Measurements from ENCODE around the gene MYO3B.
"Not testable (repeated sequence)": the region's sequence is repeated elsewhere in the genome, so short reads cannot be mapped to it uniquely, and the experiment has no call there.

Gene MYO3B

GRCh38 chr2:170660409-170660808 is 482.5 kb downstream of the MYO3B start:
- no peak for DNase-seq

- no peak for DNase-seq
These were observed 487.8 kb downstream of the MYO3B start for GRCh38 chr2:170665743-170666142.

- no peak for DNase-seq
These were observed 492.0 kb downstream of the MYO3B start for GRCh38 chr2:170669909-170670308.

- DNase-seq, result no peak
These were observed 492.7 kb downstream of the MYO3B start for GRCh38 chr2:170670651-170671050.

- no peak for DNase-seq
These were observed 493.1 kb downstream of the MYO3B start for GRCh38 chr2:170671079-170671478.

- not testable (repeated sequence) for DNase-seq
These were observed 496.3 kb downstream of the MYO3B start for GRCh38 chr2:170674282-170674681.

- DNase-seq, result no peak
These were observed 497.8 kb downstream of the MYO3B start for GRCh38 chr2:170675701-170676100.

- DNase-seq, result no peak
These were observed 501.7 kb downstream of the MYO3B start for GRCh38 chr2:170679607-170680079.

GRCh38 chr2:170680172-170680941 is 502.4 kb downstream of the MYO3B start:
- DNase-seq, result no peak

- DNase-seq, result no peak
These were observed 503.4 kb downstream of the MYO3B start for GRCh38 chr2:170681311-170681710.

- DNase-seq, result no peak
These were observed 507.6 kb downstream of the MYO3B start for GRCh38 chr2:170685591-170685990.

GRCh38 chr2:170689481-170689880 is 511.5 kb downstream of the MYO3B start:
- no peak for DNase-seq

GRCh38 chr2:170690640-170691039 is 512.7 kb downstream of the MYO3B start:
- DNase-seq, result no peak

GRCh38 chr2:170694316-170694715 is 516.4 kb downstream of the MYO3B start:
- no peak for DNase-seq

- DNase-seq, result no peak
These were observed 517.8 kb downstream of the MYO3B start for GRCh38 chr2:170695521-170696410.

- no peak for DNase-seq
These were observed 519.0 kb downstream of the MYO3B start for GRCh38 chr2:170696948-170697347.

- DNase-seq, result no peak
These were observed 523.1 kb downstream of the MYO3B start for GRCh38 chr2:170701011-170701410.

GRCh38 chr2:170703776-170704476 is 526.0 kb downstream of the MYO3B start:
- no peak for DNase-seq
